ENCODE data around the gene ZNF205. TPM values are rescaled to one million over a fixed set of nuclear protein-coding genes. Genes with fewer than 3 reads are reported as not detected.
A peak's percentile ranks its signal among the peaks of the same experiment; 100 is the strongest.

Gene ZNF205
- total RNA-seq, 2 donors from 2014 or later: 10.5 to 12.4 TPM

GRCh38 chr16:3155972-3156371 lies 43.6 kb downstream of the ZNF205 start:
- Histone ChIP-seq H3K27ac (no peak overlapping the region), H3K9me3 (no peaks in the 10 kb centered on the region), H3K4me1 (peaks cover 0 to 35% of the 10 kb centered on the region in 2 donors), H3K36me3 (no peaks in the 10 kb centered on the region), H3K4me3 (no peak overlapping the region), H3K27me3 (no peaks in the 10 kb centered on the region)
- DNase-seq (ENCODE audit: low spot score): no peak
- no peak for TF ChIP-seq CTCF (IDR thresholded peaks at IDR 0.05)

GRCh38 chr16:3157229-3158025 lies 45.0 kb downstream of the ZNF205 start:
- Histone ChIP-seq H3K9me3 (no peaks in the 10 kb centered on the region), H3K4me3 (peak overlapping the region; percentile 80 to 91)
- peak; percentile 71 for DNase-seq (ENCODE audit: low spot score)

GRCh38 chr16:3158026-3158509 lies 45.7 kb downstream of the ZNF205 start:
- no peaks in the 10 kb centered on the region for H3K9me3 ChIP-seq
- peak overlapping the region; percentile 89 to 90 for H3K27ac ChIP-seq
- H3K4me1 ChIP-seq: peaks cover 0 to 23% of the 10 kb centered on the region in 2 donors
- H3K36me3 ChIP-seq: no peaks in the 10 kb centered on the region
- no peaks in the 10 kb centered on the region for H3K27me3 ChIP-seq
- DNase-seq (ENCODE audit: low spot score): no peak
- H3K4me3 ChIP-seq: peak overlapping the region; percentile 80 to 91
- no peak for TF ChIP-seq CTCF (IDR thresholded peaks at IDR 0.05)

More at GRCh38 chr16:3157229-3158025, 45.0 kb downstream of the ZNF205 start:
- Histone ChIP-seq H3K27ac (peak overlapping the region; percentile 89 to 90), H3K27me3 (no peaks in the 10 kb centered on the region), H3K36me3 (no peaks in the 10 kb centered on the region), H3K4me1 (peaks cover 0 to 23% of the 10 kb centered on the region in 2 donors)
- no peak for TF ChIP-seq CTCF (IDR thresholded peaks at IDR 0.05)

- H3K27me3 ChIP-seq: no peaks in the 10 kb centered on the region
- peaks cover 0 to 23% of the 10 kb centered on the region in 2 donors for H3K4me1 ChIP-seq
- peak overlapping the region; percentile 89 to 90 for H3K27ac ChIP-seq
- peak; percentile 79 for DNase-seq (ENCODE audit: low spot score)
- H3K9me3 ChIP-seq: no peaks in the 10 kb centered on the region
- no peaks in the 10 kb centered on the region for H3K36me3 ChIP-seq
- no peak for TF ChIP-seq CTCF (IDR thresholded peaks at IDR 0.05)
- H3K4me3 ChIP-seq: peak overlapping the region; percentile 80 to 91
These were observed 46.3 kb downstream of the ZNF205 start for GRCh38 chr16:3158510-3159314.

- no peaks in the 10 kb centered on the region for H3K9me3 ChIP-seq
- no peak for TF ChIP-seq CTCF (IDR thresholded peaks at IDR 0.05)
- no peak overlapping the region for H3K4me3 ChIP-seq
- H3K4me1 ChIP-seq: peaks cover 0 to 23% of the 10 kb centered on the region in 2 donors
- H3K27me3 ChIP-seq: no peaks in the 10 kb centered on the region
- H3K36me3 ChIP-seq: no peaks in the 10 kb centered on the region
- DNase-seq (ENCODE audit: low spot score): no peak
- H3K27ac ChIP-seq: no peak overlapping the region
These were observed 49.0 kb downstream of the ZNF205 start for GRCh38 chr16:3161235-3162018.

Data from right atrium auricular region (tissue), 2 donors.